Esophagus squamous epithelium (tissue), 4 donors: ENCODE data around the gene FOXI1.

Experiments used
- POLR2A ChIP-seq, 4 donors: fragments of 450-650 bp; IDR thresholded peaks; one replicate each; pipeline ENCODE4 v1.6.1; 2017; ENCODE audit warnings: antibody characterized with exemption in 4 of 4, mild to moderate bottlenecking in 4 of 4, moderate library complexity in 3 of 4
- TF ChIP-seq, protein P1 (sequence below), 6 experiments: fragments of 450-650 bp in 4 of 6; fragments of 200-600 bp in 2 of 6; sonication (generic) in 2 of 6; IDR thresholded peaks; one replicate each; pipeline ENCODE4 v1.5.1; 2016 to 2019; ENCODE audit warnings: antibody characterized with exemption in 6 of 6, mild to moderate bottlenecking in 4 of 6, moderate library complexity in 4 of 6

DNA sequence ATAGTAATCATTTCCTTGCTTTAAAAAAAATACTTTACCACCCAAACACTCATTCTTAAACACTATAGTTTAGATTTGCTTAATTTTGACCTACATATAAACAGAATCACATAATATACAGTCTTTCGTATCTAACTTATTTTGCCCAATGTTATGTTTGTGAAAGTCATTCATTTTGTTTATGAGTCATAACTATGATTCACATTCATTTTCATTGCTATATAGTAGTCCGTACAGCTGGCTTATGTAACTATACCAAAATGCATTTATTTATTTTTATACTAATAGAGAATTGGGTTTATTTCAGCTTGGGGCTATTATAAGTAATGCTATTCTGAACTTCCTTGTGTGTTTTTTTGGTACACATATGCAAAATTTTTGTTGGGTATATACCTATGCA lies 33.9 kb upstream of the FOXI1 start:
- TF ChIP-seq POLR2A (IDR thresholded peaks at IDR 0.05): no peak
- TF ChIP-seq, protein P1, sequence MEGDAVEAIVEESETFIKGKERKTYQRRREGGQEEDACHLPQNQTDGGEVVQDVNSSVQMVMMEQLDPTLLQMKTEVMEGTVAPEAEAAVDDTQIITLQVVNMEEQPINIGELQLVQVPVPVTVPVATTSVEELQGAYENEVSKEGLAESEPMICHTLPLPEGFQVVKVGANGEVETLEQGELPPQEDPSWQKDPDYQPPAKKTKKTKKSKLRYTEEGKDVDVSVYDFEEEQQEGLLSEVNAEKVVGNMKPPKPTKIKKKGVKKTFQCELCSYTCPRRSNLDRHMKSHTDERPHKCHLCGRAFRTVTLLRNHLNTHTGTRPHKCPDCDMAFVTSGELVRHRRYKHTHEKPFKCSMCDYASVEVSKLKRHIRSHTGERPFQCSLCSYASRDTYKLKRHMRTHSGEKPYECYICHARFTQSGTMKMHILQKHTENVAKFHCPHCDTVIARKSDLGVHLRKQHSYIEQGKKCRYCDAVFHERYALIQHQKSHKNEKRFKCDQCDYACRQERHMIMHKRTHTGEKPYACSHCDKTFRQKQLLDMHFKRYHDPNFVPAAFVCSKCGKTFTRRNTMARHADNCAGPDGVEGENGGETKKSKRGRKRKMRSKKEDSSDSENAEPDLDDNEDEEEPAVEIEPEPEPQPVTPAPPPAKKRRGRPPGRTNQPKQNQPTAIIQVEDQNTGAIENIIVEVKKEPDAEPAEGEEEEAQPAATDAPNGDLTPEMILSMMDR (IDR thresholded peaks at IDR 0.05): no peak
